NCI-H748 (cell line): ENCODE measurements around the gene OR51B4.
"Not testable (repeated sequence)": the region's sequence is repeated elsewhere in the genome, so short reads cannot be mapped to it uniquely, and the experiment has no call there.

Experiments
- DNase-seq: peaks from one replicate; lab custom pipeline; 2025; ENCODE audit not compliant: unreplicated experiment; lab: John Stamatoyannopoulos, UW

OR51B4 gene

GRCh38 chr11:5297721-5298323 lies 3.9 kb downstream of the OR51B4 start:
- DNase-seq: no peak

GRCh38 chr11:5294342-5294995 lies 7.3 kb downstream of the OR51B4 start:
- DNase-seq: not testable (repeated sequence)

DNA sequence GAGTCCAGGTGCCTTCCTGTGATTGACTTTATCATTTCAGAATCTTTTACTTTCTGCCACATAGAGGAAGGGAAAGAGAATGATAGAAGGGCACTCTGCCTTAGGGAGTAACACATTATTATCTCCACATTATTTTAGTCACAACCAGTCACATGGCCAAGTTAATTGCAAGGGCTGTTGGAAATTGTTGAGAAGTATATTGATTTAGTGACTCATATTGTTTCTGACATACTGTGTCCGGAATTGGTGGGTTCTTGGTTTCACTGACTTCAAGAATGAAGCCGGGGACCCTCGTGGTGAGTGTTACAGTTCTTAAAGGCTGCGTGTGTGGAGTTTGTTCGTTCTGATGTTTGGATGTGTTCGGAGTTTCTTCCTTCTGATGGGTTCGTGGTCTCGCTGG lies 8.7 kb downstream of the OR51B4 start:
- no peak for DNase-seq

- DNase-seq: peak; percentile 26
These were observed 10.4 kb downstream of the OR51B4 start for GRCh38 chr11:5291207-5291838.

DNA sequence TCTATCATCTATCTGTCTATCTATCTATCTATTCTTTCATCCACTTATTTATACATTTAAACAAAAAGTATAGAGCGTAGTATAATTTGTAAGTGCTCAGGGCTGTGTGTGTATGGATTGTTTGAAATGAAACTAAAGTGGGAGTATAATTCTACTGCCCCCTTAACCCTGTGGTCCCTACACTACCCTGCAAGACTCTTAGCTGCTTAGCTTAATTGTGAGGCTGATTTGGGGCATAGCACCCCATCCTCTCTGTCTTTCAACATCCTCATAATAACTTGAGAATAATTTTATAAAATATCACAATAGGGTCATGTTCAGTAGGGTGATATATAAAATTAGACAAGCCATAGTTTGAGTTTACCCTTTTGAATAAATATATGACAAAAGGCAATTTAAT lies 11.6 kb downstream of the OR51B4 start:
- DNase-seq: no peak

DNA sequence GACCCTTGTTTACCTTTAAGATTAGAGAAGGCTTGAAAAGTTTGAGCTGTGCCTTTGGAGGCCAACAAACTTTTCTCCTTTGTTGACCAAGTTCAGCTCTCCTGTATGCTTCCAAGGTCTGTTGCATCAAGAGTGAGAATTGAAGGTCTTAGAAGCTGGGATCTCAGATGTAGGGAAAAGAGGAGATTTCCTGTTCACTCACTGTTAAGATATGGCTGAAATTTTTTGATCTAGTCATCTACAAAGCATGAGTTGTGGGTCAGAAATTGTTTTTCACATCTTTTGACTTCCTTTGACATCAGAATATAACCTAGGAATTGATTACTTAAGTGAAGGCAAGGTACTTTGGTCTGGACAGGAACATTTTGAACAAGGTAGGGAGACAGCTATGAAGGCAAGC lies 12.1 kb downstream of the OR51B4 start:
- DNase-seq: no peak

DNA sequence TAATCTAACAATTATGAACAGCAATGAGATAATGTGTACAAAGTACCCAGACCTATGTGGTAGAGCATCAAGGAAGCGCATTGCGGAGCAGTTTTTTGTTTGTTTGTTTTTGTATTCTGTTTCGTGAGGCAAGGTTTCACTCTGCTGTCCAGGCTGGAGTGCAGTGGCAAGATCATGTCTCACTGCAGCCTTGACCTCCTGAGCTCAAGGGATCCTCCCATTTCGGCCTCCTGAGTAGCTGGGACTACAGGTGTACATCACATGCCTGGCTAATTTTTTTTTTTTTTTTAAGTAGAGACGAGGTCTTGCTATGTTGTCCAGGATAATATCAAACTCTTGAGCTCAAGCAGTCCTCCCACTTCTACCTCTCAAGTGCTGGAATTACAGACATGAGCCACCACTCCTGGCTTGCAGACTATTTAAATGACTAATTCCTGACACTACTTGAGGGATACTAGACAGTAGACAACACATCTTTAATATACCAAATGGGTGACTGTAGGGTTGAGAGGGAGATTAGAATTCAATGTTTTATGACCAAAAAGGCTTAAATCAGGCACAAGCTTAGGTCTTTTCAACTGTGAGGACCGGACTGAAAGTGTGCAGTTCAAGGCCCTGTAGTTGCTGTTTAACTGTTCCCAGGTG lies 12.7 kb downstream of the OR51B4 start:
- DNase-seq: no peak

- DNase-seq: no peak
These were observed 13.4 kb downstream of the OR51B4 start for GRCh38 chr11:5288108-5288905.

GRCh38 chr11:5286901-5287300 lies 14.8 kb downstream of the OR51B4 start:
- DNase-seq: no peak

- DNase-seq: no peak
These were observed 15.4 kb downstream of the OR51B4 start for GRCh38 chr11:5286351-5286750.

GRCh38 chr11:5285703-5286340 lies 15.9 kb downstream of the OR51B4 start:
- no peak for DNase-seq

- DNase-seq: no peak
These were observed 17.1 kb downstream of the OR51B4 start for GRCh38 chr11:5284637-5285036.

- DNase-seq: no peak
These were observed 17.9 kb downstream of the OR51B4 start for GRCh38 chr11:5283882-5284281.

GRCh38 chr11:5283086-5283485 lies 18.7 kb downstream of the OR51B4 start:
- no peak for DNase-seq

DNA sequence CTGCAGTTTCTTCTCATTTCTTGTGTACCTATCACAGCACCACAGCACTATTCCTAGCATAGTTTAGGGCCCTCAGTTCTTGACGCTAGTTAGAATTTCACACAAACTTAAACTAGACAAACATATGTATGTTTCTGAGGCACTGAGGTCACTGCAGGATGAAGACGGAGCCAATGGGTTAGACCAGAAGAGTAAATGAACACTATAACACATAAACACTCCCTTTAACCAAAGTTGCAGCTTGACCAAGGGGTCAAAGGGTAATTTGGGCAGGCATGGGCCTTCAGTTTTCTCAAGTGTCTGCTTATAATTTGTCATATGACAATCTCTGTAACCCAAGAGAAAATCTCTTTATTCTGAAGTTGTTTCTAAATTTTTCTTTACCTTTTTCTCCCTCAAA lies 19.1 kb downstream of the OR51B4 start:
- no peak for DNase-seq

DNA sequence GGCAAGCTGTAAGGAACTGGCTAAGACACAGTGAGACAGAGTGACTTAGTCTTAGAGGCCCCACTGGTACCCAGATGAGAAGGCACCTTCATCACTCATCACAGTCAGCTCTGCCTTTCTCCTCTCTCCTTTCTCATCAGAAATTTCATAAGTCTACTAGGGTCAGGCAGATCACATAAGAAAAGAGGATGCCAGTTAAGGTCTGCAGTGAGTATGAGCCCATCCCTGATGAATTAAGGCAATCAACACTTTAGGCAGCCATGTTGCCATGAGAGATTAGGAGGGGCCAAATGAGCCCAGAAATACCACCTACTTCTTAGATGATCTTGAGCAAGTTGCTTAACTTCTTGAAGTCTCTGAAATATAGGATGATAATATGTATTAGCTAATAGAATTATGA lies 20.1 kb downstream of the OR51B4 start:
- DNase-seq: no peak

GRCh38 chr11:5280582-5281102 lies 21.1 kb downstream of the OR51B4 start:
- DNase-seq: peak; percentile 24

GRCh38 chr11:5279471-5280090 lies 22.2 kb downstream of the OR51B4 start:
- DNase-seq: no peak

DNA sequence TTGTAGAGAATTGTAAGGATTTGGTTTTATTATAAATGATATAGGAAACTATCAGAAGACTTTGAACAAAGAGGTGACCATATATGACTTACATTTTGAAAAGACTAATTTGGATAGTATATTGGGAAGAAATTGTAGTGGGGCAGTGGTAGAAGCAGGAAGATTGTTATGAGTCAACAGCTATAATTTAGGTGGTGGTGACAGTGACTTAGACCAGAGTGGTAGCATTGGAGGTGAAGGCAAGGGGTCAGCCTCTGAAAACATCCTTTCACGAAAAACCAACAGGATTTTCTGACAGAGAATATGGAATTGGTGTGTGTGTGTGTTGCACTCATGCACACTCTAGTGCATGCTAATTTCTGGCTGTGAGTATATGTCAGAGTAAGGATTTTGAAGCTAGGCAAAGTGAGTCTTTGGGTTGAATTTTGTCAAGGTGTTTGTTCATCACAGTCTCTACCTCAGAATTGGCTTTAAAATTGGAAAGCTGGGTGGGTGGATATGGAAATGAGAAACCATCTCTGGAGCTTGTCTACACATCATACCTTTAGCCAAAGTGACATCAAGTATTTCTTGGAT lies 23.9 kb downstream of the OR51B4 start:
- DNase-seq: no peak

GRCh38 chr11:5276697-5277096 lies 25.0 kb downstream of the OR51B4 start:
- no peak for DNase-seq
